ENCODE data around the gene MAP2K3.

MAP2K3 gene

DNA sequence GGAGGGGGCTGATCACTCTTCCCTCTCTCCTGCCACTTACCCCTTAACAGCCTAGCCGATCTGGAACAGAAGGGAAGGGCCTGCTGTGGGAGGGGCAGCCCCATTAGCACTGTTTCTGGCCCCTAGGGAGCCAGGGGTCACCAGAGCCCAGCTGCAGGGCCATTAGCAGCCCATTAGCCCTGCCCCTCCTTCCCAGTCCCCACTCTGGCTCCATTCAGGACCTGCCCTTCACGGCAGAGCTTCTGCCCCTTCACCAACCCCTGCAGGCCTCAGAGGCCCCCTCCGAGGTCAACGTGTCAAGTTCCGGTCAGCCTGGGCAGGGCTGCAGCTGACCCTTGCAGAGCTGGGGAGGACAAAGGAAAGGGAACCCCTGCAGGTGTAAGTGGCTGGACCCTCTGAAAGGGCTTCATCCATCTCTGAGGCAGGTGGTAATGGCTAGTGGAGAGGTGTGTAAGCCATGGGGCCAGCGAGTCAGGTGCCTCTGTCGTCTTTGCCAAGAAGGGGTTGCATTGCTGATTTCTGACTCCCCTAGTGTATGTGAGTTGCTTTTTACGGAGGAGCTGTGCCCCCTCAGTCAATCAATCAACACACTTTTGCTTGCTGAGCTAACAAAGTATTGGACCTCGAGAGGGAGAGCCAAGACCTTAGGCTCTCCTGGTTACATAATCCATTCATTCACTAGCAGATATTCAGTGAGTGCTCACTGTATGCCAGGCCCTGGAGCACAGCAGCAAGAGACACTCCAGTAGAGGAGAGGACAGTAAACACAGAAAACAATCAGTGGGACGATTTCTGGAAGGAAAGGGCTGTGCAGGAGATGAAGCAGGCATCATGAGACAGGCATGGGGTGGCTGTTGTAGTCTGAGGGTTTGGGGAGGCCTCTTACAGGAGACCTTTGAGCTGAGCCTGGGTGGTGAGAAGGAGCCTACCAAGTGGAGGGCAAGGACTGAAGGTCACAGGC lies 73.5 kb downstream of the MAP2K3 start:
- no peaks in the 10 kb centered on the region for H3K27me3 ChIP-seq (ENCODE audit: control insufficient read depth, insufficient read depth, low read length)
- no peaks in the 10 kb centered on the region for H3K36me3 ChIP-seq (ENCODE audit: control insufficient read depth, insufficient read depth, low read length)
- H3K4me1 ChIP-seq = no peaks in the 10 kb centered on the region
- no peaks in the 10 kb centered on the region for H3K79me2 ChIP-seq
- H3K4me2 ChIP-seq (ENCODE audit: low read length) = no peak overlapping the region
- H3K27ac ChIP-seq = no peak overlapping the region
- no peak overlapping the region for H2AFZ ChIP-seq
- no peaks in the 10 kb centered on the region for H3K9me3 ChIP-seq (ENCODE audit: control insufficient read depth, low read length)
- no peak overlapping the region for H3K9ac ChIP-seq
- no peak overlapping the region for H3K4me3 ChIP-seq (ENCODE audit: low read depth, low read length)
- TF ChIP-seq, protein P1, sequence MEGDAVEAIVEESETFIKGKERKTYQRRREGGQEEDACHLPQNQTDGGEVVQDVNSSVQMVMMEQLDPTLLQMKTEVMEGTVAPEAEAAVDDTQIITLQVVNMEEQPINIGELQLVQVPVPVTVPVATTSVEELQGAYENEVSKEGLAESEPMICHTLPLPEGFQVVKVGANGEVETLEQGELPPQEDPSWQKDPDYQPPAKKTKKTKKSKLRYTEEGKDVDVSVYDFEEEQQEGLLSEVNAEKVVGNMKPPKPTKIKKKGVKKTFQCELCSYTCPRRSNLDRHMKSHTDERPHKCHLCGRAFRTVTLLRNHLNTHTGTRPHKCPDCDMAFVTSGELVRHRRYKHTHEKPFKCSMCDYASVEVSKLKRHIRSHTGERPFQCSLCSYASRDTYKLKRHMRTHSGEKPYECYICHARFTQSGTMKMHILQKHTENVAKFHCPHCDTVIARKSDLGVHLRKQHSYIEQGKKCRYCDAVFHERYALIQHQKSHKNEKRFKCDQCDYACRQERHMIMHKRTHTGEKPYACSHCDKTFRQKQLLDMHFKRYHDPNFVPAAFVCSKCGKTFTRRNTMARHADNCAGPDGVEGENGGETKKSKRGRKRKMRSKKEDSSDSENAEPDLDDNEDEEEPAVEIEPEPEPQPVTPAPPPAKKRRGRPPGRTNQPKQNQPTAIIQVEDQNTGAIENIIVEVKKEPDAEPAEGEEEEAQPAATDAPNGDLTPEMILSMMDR (IDR thresholded peaks at IDR 0.05) = no peak

DNA sequence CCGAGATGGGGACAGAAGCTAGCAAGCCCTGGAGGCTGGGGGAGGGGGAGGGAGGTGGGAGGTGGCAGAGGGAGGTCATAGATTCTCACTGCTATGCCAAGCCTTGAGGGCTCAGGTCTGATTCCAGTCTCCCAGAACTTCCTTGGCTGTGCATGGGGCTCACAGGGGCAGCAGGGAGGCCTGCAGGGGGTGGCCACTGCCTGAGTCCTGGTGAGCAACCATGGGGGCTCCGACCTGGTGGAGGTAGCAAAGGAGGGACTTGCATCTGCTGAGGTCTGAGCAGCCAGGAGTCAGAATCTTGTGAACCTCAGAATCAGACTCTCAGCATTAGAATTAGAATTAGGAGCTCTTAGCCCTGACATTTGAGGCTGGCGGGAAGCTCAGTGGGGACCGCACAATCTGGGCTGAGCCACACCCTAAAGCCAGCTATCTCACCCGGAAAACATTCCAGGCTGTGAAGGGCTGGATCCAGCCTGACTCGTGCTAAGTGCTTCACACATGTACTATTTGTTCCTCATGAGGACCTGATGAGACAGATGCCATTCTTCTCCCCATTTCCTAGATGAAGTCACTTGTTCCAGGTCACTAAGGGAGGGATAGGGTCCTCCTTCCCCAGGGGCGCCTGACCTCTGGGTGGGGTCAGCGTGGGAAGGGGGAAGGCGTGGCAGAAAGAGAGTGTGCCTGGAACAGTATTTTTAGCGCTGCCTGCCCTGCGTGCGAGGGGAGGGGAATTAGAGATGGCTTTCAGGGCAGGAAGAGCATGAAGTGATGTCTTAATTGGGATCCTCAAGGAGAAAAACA lies 74.4 kb downstream of the MAP2K3 start:
- H3K4me1 ChIP-seq = no peaks in the 10 kb centered on the region
- H3K27me3 ChIP-seq (ENCODE audit: control insufficient read depth, insufficient read depth, low read length) = no peaks in the 10 kb centered on the region
- no peak overlapping the region for H3K4me2 ChIP-seq (ENCODE audit: low read length)
- H2AFZ ChIP-seq = no peak overlapping the region
- TF ChIP-seq, protein P1 (IDR thresholded peaks at IDR 0.05) = no peak
- H3K36me3 ChIP-seq (ENCODE audit: control insufficient read depth, insufficient read depth, low read length) = no peaks in the 10 kb centered on the region
- H3K27ac ChIP-seq = no peak overlapping the region
- H3K4me3 ChIP-seq (ENCODE audit: low read depth, low read length) = no peak overlapping the region
- no peaks in the 10 kb centered on the region for H3K9me3 ChIP-seq (ENCODE audit: control insufficient read depth, low read length)
- H3K79me2 ChIP-seq = no peaks in the 10 kb centered on the region
- no peak overlapping the region for H3K9ac ChIP-seq

DNA sequence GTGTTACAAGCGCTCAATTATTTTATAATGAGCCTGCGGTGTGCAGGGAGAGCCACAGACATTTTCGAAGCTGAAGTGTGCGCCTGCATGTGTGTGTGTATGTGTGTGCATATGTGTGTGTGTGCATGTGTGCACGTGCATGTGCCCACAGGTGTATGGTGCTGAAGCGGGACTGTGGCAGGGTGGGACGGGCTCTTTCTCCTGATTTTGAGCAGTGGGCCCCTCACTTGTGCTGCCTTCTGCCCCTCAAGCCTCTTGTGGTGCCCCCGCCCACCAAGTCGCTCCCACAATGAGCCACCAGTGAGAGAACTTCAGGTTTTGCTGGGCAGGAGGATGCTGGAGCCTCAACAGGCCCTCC lies 75.0 kb downstream of the MAP2K3 start:
- Histone ChIP-seq H3K36me3 (ENCODE audit: control insufficient read depth, insufficient read depth, low read length) (no peaks in the 10 kb centered on the region), H3K4me2 (ENCODE audit: low read length) (no peak overlapping the region), H3K4me1 (no peaks in the 10 kb centered on the region), H3K9ac (no peak overlapping the region), H3K27me3 (ENCODE audit: control insufficient read depth, insufficient read depth, low read length) (no peaks in the 10 kb centered on the region), H3K9me3 (ENCODE audit: control insufficient read depth, low read length) (no peaks in the 10 kb centered on the region), H3K79me2 (no peaks in the 10 kb centered on the region), H3K27ac (no peak overlapping the region), H3K4me3 (ENCODE audit: low read depth, low read length) (no peak overlapping the region), H2AFZ (no peak overlapping the region)
- TF ChIP-seq, protein P1 (IDR thresholded peaks at IDR 0.05) = no peak

DNA sequence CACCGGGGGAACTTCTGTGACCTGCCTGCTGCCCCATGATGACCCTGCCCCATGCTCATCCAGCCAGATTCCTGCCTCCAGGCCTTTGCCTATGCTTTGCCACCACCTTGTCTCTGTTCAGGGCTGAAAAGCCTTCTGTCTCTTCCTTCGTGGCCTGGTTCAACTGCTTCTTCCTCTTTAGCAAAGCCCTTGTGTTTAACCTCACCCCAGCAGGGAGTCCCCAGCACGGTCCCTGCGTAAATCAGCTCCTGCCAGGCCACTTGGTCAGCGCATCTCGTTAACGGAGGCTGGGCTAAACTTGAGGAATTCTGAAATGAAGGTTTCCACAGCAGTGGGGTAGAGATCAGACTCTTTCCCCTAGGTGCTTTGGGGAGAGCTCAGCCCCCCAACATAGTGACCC lies 75.5 kb downstream of the MAP2K3 start:
- Histone ChIP-seq H3K36me3 (ENCODE audit: control insufficient read depth, insufficient read depth, low read length) (no peaks in the 10 kb centered on the region), H3K27ac (no peak overlapping the region), H3K27me3 (ENCODE audit: control insufficient read depth, insufficient read depth, low read length) (no peaks in the 10 kb centered on the region), H3K4me2 (ENCODE audit: low read length) (no peak overlapping the region), H3K9me3 (ENCODE audit: control insufficient read depth, low read length) (no peaks in the 10 kb centered on the region), H3K9ac (no peak overlapping the region), H3K79me2 (no peaks in the 10 kb centered on the region), H3K4me1 (no peaks in the 10 kb centered on the region), H3K4me3 (ENCODE audit: low read depth, low read length) (no peak overlapping the region), H2AFZ (no peak overlapping the region)
- TF ChIP-seq, protein P1 (IDR thresholded peaks at IDR 0.05) = no peak
